ENCODE results near the gene C4orf50. TPM values are rescaled to one million over a fixed set of nuclear protein-coding genes. Genes with fewer than 3 reads are reported as not detected.

C4orf50 gene
- total RNA-seq, 2 donors from 2014 or later, result 0.13 TPM; not detected in 1

DNA sequence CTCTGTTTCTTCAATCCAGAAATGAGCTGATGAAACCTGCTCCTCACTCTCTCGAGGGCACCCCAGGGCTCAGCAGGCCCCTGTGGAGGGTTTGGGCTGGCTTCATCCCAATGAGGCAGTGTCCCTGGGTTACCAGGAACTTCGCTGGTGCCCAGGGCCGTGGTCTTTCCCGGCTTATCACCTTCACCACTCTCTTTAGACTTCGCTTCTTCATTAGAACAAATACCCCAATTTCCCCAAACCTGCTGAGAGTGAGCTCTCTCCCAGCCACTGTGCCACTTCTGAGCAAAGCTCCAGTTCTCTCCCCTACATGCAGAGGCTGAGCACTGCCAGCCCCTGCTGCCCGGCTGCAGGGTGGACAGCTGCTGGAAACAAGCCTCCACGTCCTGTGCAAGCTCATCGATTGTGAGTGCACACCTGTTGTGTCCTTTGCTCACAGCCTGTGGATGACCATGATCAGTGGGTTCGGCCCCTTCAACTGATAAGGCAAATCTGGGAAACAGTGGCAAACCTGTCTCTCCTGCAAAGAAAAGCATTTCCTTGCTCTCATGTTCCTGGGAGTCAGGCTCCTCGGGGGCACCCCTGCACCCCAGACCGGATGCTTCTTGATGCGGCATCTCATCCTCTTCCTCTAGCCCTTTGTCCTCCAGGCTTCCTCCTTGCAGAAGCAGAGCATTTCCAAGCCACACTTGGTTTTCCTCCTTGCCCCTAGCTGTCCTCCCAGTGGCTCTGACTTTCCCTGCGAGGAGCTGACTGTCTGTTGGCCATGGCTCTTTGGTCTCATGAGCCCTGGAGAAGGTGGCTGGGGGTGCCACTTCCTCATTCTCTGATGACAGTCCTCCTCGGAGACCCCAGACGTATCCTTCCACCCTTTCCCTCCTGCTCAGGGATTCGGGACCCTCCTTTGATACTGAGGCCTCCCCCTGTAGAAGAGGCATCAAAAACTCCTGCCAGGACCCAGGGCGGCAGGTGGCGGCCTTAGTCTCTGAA, 28.7 kb downstream of the C4orf50 start:
- Histone ChIP-seq H3K27me3 (no peaks in the 10 kb centered on the region), H3K4me3 (no peak overlapping the region), H3K36me3 (no peaks in the 10 kb centered on the region), H3K27ac (no peak overlapping the region), H3K4me1 (no peaks in the 10 kb centered on the region), H3K9ac (ENCODE audit: low read depth in 2 of 2, low read length in 2 of 2) (no peak overlapping the region), H3K9me3 (no peaks in the 10 kb centered on the region)
- no peak for DNase-seq
- intact Hi-C loops (cut with DNase I), result no loop called here
- TF ChIP-seq, protein P1, sequence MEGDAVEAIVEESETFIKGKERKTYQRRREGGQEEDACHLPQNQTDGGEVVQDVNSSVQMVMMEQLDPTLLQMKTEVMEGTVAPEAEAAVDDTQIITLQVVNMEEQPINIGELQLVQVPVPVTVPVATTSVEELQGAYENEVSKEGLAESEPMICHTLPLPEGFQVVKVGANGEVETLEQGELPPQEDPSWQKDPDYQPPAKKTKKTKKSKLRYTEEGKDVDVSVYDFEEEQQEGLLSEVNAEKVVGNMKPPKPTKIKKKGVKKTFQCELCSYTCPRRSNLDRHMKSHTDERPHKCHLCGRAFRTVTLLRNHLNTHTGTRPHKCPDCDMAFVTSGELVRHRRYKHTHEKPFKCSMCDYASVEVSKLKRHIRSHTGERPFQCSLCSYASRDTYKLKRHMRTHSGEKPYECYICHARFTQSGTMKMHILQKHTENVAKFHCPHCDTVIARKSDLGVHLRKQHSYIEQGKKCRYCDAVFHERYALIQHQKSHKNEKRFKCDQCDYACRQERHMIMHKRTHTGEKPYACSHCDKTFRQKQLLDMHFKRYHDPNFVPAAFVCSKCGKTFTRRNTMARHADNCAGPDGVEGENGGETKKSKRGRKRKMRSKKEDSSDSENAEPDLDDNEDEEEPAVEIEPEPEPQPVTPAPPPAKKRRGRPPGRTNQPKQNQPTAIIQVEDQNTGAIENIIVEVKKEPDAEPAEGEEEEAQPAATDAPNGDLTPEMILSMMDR (IDR thresholded peaks at IDR 0.05), result no peak

DNA sequence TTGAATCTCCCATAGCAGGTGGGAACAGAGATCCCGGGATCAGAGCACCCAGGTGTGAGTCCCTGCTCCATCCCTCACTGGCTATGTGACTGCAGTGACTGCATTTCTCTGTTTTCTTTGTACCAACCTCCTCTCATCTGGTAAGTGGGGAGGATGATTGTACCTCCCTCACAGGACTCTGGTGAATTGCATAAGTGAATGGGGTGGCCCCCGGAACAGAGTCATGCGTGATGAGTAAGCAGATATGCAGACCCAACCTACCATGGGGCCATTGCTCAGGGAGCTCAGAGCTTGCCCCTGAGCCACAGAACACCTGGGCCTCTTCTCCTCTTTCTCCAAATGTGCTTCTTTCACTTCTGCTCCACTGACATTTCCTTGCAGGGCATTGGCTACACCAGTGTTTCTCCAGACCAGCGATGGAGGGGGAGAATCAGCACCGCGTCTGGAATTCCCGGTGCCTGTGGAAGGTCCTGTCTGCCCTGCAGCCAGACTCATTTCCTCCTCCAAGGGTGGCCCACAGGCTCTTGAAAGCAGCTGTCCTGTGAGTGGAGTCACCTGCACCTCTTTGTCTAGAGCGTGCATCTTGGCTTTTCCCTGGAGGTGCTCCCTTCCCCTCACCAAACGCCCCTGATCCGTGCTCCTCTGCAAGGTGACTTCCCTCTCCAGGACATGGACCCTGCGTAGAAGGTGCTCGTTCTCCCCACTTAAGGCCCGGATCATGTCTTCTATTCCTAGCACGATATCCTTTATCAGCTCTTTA, 30.0 kb downstream of the C4orf50 start:
- intact Hi-C loops (cut with DNase I), result no loop called here
- H3K36me3 ChIP-seq, result no peaks in the 10 kb centered on the region
- H3K27ac ChIP-seq, result no peak overlapping the region
- no peaks in the 10 kb centered on the region for H3K9me3 ChIP-seq
- no peak overlapping the region for H3K9ac ChIP-seq (ENCODE audit: low read depth in 2 of 2, low read length in 2 of 2)
- TF ChIP-seq, protein P1 (IDR thresholded peaks at IDR 0.05), result no peak
- H3K27me3 ChIP-seq, result no peaks in the 10 kb centered on the region
- DNase-seq, result no peak
- H3K4me3 ChIP-seq, result no peak overlapping the region
- H3K4me1 ChIP-seq, result no peaks in the 10 kb centered on the region

DNA sequence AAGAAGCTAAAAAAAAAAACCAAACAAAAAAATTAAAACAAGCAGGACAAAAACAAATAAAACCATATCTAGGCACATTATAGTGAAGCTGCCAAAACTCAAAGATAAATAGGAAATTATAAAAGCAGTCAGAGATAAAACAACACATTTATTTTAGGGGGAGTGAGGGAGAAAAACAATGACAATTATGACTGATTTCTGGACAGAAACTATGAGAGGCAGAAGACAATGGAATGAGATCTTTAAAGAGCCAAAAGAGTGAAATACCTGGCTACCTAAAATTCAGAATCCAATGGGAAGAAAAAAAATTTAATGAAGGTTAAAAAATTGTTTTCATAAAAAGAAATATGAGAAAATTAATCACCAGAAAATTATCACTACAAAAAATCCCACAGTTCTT, 33.4 kb downstream of the C4orf50 start:
- DNase-seq, result no peak
- Histone ChIP-seq H3K27ac (no peak overlapping the region), H3K9ac (ENCODE audit: low read depth in 2 of 2, low read length in 2 of 2) (no peak overlapping the region), H3K4me3 (no peak overlapping the region), H3K9me3 (no peaks in the 10 kb centered on the region), H3K27me3 (no peaks in the 10 kb centered on the region), H3K36me3 (no peaks in the 10 kb centered on the region), H3K4me1 (no peaks in the 10 kb centered on the region)
- intact Hi-C loops (cut with DNase I), result no loop called here
- TF ChIP-seq, protein P1 (IDR thresholded peaks at IDR 0.05), result no peak

DNA sequence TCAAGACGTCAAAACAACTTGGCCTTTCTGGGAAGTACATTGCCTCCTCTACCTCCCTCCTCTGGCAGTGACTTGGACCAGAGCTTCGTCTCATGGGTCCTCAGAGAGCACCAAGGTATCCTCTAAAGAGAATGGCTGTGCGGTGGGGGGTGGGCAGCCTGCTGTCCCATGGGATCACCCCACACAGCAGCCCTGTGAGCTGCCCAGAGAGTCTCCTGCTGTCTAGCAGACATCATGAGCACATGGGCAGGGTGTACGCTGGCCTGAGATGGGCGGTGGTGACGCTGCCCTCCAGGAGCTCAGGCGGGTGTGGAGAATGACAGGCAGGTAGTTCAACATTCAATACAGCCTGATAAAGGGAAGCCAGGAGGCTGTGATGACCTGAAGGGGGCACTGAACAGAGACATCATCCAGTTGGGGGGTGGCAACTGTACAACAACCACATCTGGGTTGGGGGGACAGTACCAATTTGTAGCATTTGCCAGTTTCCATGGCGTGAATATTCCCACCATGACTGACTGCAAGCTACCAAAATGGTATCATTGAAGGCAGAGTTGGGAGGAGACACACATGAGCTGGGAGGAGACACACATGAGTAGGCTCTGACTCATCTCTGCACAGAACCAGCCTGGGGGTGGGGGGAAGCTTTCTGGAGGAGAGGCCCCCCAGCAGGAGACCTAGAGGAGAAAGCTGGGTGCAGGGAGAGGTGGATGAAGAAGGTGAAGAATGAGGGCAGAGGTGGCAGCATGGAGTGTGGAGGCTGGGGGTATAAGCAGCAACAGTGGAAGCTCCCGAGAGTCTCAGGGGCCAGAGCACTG, 35.9 kb downstream of the C4orf50 start:
- TF ChIP-seq, protein P1 (IDR thresholded peaks at IDR 0.05), result no peak
- no peak for DNase-seq
- Histone ChIP-seq H3K27ac (no peak overlapping the region), H3K4me1 (no peaks in the 10 kb centered on the region), H3K9me3 (no peaks in the 10 kb centered on the region), H3K27me3 (no peaks in the 10 kb centered on the region), H3K9ac (ENCODE audit: low read depth in 2 of 2, low read length in 2 of 2) (no peak overlapping the region), H3K36me3 (no peaks in the 10 kb centered on the region), H3K4me3 (no peak overlapping the region)
- intact Hi-C loops (cut with DNase I), result no loop called here

All from colonic mucosa (tissue), 4 donors.